HepG2 (cell line): Measurements from ENCODE around the gene ADI1. TPM values are rescaled to one million over a fixed set of nuclear protein-coding genes. Genes with fewer than 3 reads are reported as not detected.

Source experiments
- ATAC-seq: fragments of 200-7000 bp; cut with Tn5 transposase; 3 replicates; pipeline ENCODE4 v1.9.1; 2020; ENCODE audit warnings: mild to moderate bottlenecking, moderate library complexity
- BruUV-seq: library from RNA; stranded (reverse); fragments of 400-500 nt; replicated peaks from 2 replicates; lab custom pipeline; 2021; lab: Mats Ljungman, UMichigan
- CTCF ChIA-PET: fragments of 300-600 bp; formaldehyde crosslinking; extraction: SDS; loops from one replicate; lab custom pipeline; 2021; ENCODE audit warnings: low total read pairs, inconsistent platforms, low intra/inter-chr PET ratio; lab: Yijun Ruan, JAX
- POLR2A ChIA-PET: fragments of 350-600 bp; sonication (Branson Sonifier 250); formaldehyde crosslinking; loops from one replicate; lab custom pipeline; 2020; ENCODE audit warnings: antibody characterized with exemption, inconsistent platforms; lab: Yijun Ruan, JAX
- DNase-seq: peaks from one replicate; pipeline ENCODE4 v3.0.0-alpha.2; 2015; ENCODE audit warnings: low spot score
- FAIRE-seq: peaks from 3 replicates; lab custom pipeline; 2011; peaks lifted over from hg19 to GRCh38; lab: Jason Lieb, UNC
- H2AFZ ChIP-seq: one replicate; pipeline ENCODE4 v1.6.1; 2011; ENCODE audit warnings: low read length, inconsistent platforms
- H3K27ac ChIP-seq: fragments of 300-600 bp; 3 replicates; pipeline ENCODE4 v1.8.0; 2011; ENCODE audit warnings: mixed run types, mild to moderate bottlenecking, mixed read lengths, low read length, inconsistent platforms; ENCODE audit not compliant: insufficient read depth; ENCODE audit errors: extremely low read length
- H3K27me3 ChIP-seq, 2 experiments: fragments of 200-600 bp in 1 of 2; 2 replicates in 1 of 2; 3 replicates in 1 of 2; pipeline versions ENCODE4 v1.6.0 to v1.8.0; 2011; ENCODE audit warnings: low read length in 2 of 2, mild to moderate bottlenecking in 2 of 2, moderate library complexity in 2 of 2, inconsistent platforms in 1 of 2; ENCODE audit not compliant: insufficient read depth in 2 of 2, control insufficient read depth in 1 of 2
- H3K36me3 ChIP-seq, 2 experiments: fragments of 200-600 bp in 1 of 2; replicated peaks in 1 of 2; 2 replicates in 1 of 2; 3 replicates in 1 of 2; pipeline versions ENCODE4 v1.5.1 to v1.8.0; 2011; ENCODE audit warnings: low read length in 2 of 2, inconsistent platforms in 1 of 2; ENCODE audit not compliant: insufficient read depth in 2 of 2, control insufficient read depth in 1 of 2
- H3K4me1 ChIP-seq: 2 replicates; pipeline ENCODE4 v1.5.1; 2012; ENCODE audit warnings: low read length, inconsistent platforms; ENCODE audit not compliant: insufficient read depth
- H3K4me2 ChIP-seq: 2 replicates; pipeline ENCODE4 v1.6.0; 2011; ENCODE audit warnings: low read depth, low read length, inconsistent platforms
- H3K4me3 ChIP-seq, 3 experiments: fragments of 200-600 bp in 1 of 3; sonication (generic), shearing (Covaris generic) in 1 of 3; replicated peaks in 1 of 3; 2 replicates each; pipeline ENCODE4 v1.5.1; 2011 to 2016; ENCODE audit warnings: low read length in 3 of 3, inconsistent platforms in 2 of 3, low read depth in 2 of 3, mild to moderate bottlenecking in 2 of 3, control low read depth in 1 of 3, mixed read lengths in 1 of 3; ENCODE audit not compliant: insufficient read depth in 1 of 3
- H3K79me2 ChIP-seq: one replicate; pipeline ENCODE4 v1.6.1; 2011; ENCODE audit warnings: low read length, inconsistent platforms; ENCODE audit not compliant: insufficient read depth
- H3K9ac ChIP-seq: 2 replicates; pipeline ENCODE4 v1.6.0; 2011; ENCODE audit warnings: mild to moderate bottlenecking, low read depth, low read length, inconsistent platforms; ENCODE audit not compliant: insufficient read depth
- H3K9me3 ChIP-seq: 2 replicates; pipeline ENCODE4 v1.5.1; 2012; ENCODE audit warnings: mild to moderate bottlenecking, low read length
- H4K20me1 ChIP-seq: 2 replicates; pipeline ENCODE4 v1.6.0; 2011; ENCODE audit warnings: inconsistent platforms, mild to moderate bottlenecking, low read length, moderate library complexity; ENCODE audit not compliant: insufficient read depth
- HMG20A ChIP-seq: IDR thresholded peaks from 2 replicates; pipeline ENCODE4 v1.6.1; 2016; ENCODE audit warnings: borderline replicate concordance
- KDM2A ChIP-seq: sonication (generic); formaldehyde crosslinking; IDR thresholded peaks from 2 replicates; pipeline ENCODE4 v1.4.0; 2020; ENCODE audit warnings: low read depth, missing genetic modification reagents, borderline replicate concordance
- MTA1 ChIP-seq: sonication (generic); formaldehyde crosslinking; IDR thresholded peaks from 2 replicates; pipeline ENCODE4 v1.4.0; 2020; ENCODE audit warnings: missing genetic modification reagents, mild to moderate bottlenecking, borderline replicate concordance
- MXD4 ChIP-seq: IDR thresholded peaks from 2 replicates; pipeline ENCODE4 v1.6.1; 2016; ENCODE audit warnings: mild to moderate bottlenecking, missing biosample characterization, missing genetic modification reagents
- MZF1 ChIP-seq: sonication (generic); formaldehyde crosslinking; IDR thresholded peaks from 2 replicates; pipeline ENCODE4 v1.8.1; 2023; ENCODE audit warnings: mild to moderate bottlenecking, missing genetic modification reagents, borderline replicate concordance
- NFIC ChIP-seq: IDR thresholded peaks from 2 replicates; pipeline ENCODE4 v1.6.1; 2012; ENCODE audit warnings: mild to moderate bottlenecking, low read length, inconsistent platforms
- NR2C2 ChIP-seq: sonication (generic); formaldehyde crosslinking; IDR thresholded peaks from 2 replicates; pipeline ENCODE4 v1.4.0; 2020; ENCODE audit warnings: missing genetic modification reagents, mild to moderate bottlenecking, moderate library complexity, borderline replicate concordance
- RCOR2 ChIP-seq: IDR thresholded peaks from 2 replicates; pipeline ENCODE4 v1.6.1; 2016; ENCODE audit warnings: missing biosample characterization, missing genetic modification reagents
- RELA ChIP-seq: sonication (generic); formaldehyde crosslinking; IDR thresholded peaks from 2 replicates; pipeline ENCODE4 v1.4.0; 2020; ENCODE audit warnings: missing genetic modification reagents
- SCMH1 ChIP-seq: sonication (generic); formaldehyde crosslinking; IDR thresholded peaks from 2 replicates; pipeline ENCODE4 v1.9.0; 2021; ENCODE audit warnings: missing genetic modification reagents, mild to moderate bottlenecking, borderline replicate concordance
- SIN3B ChIP-seq: fragments of 150-350 bp; IDR thresholded peaks from 2 replicates; pipeline ENCODE4 v1.6.1; 2014; ENCODE audit warnings: low read length
- SKI ChIP-seq: fragments of 450-650 bp; IDR thresholded peaks from one replicate; pipeline ENCODE4 v1.6.1; 2018; ENCODE audit warnings: mild to moderate bottlenecking; ENCODE audit not compliant: partially characterized antibody
- SNAPC5 ChIP-seq: sonication (generic); formaldehyde crosslinking; IDR thresholded peaks from 2 replicates; pipeline ENCODE4 v1.8.1; 2023; ENCODE audit warnings: mild to moderate bottlenecking, missing genetic modification reagents, borderline replicate concordance
- TMF1 ChIP-seq: sonication (generic); formaldehyde crosslinking; IDR thresholded peaks from 2 replicates; pipeline ENCODE4 v1.8.1; 2022; ENCODE audit warnings: low read depth, missing genetic modification reagents
- ZBTB38 ChIP-seq: sonication (generic); formaldehyde crosslinking; IDR thresholded peaks from 2 replicates; pipeline ENCODE4 v1.5.1; 2020; ENCODE audit warnings: mild to moderate bottlenecking, missing genetic modification reagents
- ZNF607 ChIP-seq: sonication (generic); formaldehyde crosslinking; IDR thresholded peaks from 2 replicates; pipeline ENCODE4 v1.5.1; 2020; ENCODE audit warnings: missing genetic modification reagents, mild to moderate bottlenecking, borderline replicate concordance
- ZNF639 ChIP-seq: conservative IDR thresholded peaks from 2 replicates; pipeline ENCODE4 v1.6.1; 2018; ENCODE audit warnings: missing genetic modification reagents
- ZNF747 ChIP-seq: sonication (generic); formaldehyde crosslinking; IDR thresholded peaks from 2 replicates; pipeline ENCODE4 v1.8.1; 2023; ENCODE audit warnings: missing genetic modification reagents, mild to moderate bottlenecking, borderline replicate concordance
- WGBS: methylation state at CpG from one replicate; pipeline ENCODE4 v1.1.6; 2017; ENCODE audit warnings: low lambda C conversion rate; 5-methylcytosine and 5-hydroxymethylcytosine counted together
- in situ Hi-C: cut with HindIII; loops from 2 replicates; pipeline ENCODE4 v1.10.0; 2017; ENCODE audit warnings: low pct_unique_long_range_greater_than_20kb; ENCODE audit not compliant: extremely low pct_ligation_motif_present
- intact Hi-C: fragments of 100-400 bp; cut with micrococcal nuclease; formaldehyde crosslinking; loops from one replicate; pipeline ENCODE4 v1.10.0; 2022; ENCODE audit not compliant: unreplicated experiment
- polyA plus RNA-seq, 8 experiments: library from polyadenylated mRNA; depleted of rRNA in 3 of 8; stranded (reverse) in 7 of 8; unstranded in 1 of 8; fragments of >200 nt; fragmentation: Illumina TruSeq in 4 of 8; extraction: Trizol in 4 of 8; gene quantifications; 2 replicates each; pipeline versions ENCODE4 v1.2.1 to v1.2.3, GENCODE V29; 2011 to 2016; ENCODE audit warnings: low read depth in 4 of 8, missing spikeins in 1 of 8, mixed read lengths in 1 of 8; ENCODE audit not compliant: insufficient read depth in 1 of 8
- total RNA-seq, 5 experiments: library from RNA; depleted of rRNA; stranded (reverse); fragments of >200 nt; fragmentation: Illumina TruSeq; extraction: Trizol; gene quantifications; 2 replicates each; pipeline ENCODE4 v1.2.3, GENCODE V29; 2016; ENCODE audit warnings: low read depth in 1 of 5

The ADI1 gene
- total and polyA plus RNA-seq, 2 of the 13 experiments (the other 11 are each of a cell fraction or from before 2014, with no cell fraction given), result 28.7 to 123 TPM

- ChIA-PET CTCF (no interaction called here), POLR2A (interaction anchor here (1.1 to 1.7 kb wide), 4 partner anchors 10 to 176 kb away, joined by 3 to 5 read pairs (median 4); no protein-coding TSS in a partner anchor)
- intact Hi-C loops (no loop called here), in situ Hi-C loops (no loop called here)
- no peak for DNase-seq
- Histone ChIP-seq H2AFZ (no peak overlapping the region), H3K4me1 (peaks cover 41% of the 10 kb centered on the region), H3K4me2 (peak overlapping the region; percentile 36; the same call in 1 of the 2 replicates), H3K4me3 (no peak overlapping the region), H4K20me1 (no peaks in the 10 kb centered on the region), H3K9me3 (no peaks in the 10 kb centered on the region), H3K79me2 (no peaks in the 10 kb centered on the region), H3K9ac (peak overlapping the region; percentile 7; the same call in 1 of the 2 replicates), H3K27ac (peak overlapping the region; percentile 47), H3K27me3 (no peaks in the 10 kb centered on the region), H3K36me3 (peaks cover 16 to 33% of the 10 kb centered on the region in 2 experiments; a peak in 4 of 5 replicates)
- WGBS, result 95% methylated on average over 28 of the region's 28 CpGs
- no peak for TF ChIP-seq RELA (CRISPR knock-in tag)
- TF ChIP-seq NFIC, result no peak
- 0 out of 2 replicates have a peak, but pooled peaks have one; percentile 12 for TF ChIP-seq MTA1 (CRISPR knock-in tag)
- 0 out of 2 replicates have a peak, but pooled peaks have one; percentile 4 for TF ChIP-seq NR2C2 (CRISPR knock-in tag)
- peak; percentile 47 for TF ChIP-seq ZBTB38 (CRISPR knock-in tag)
- BruUV-seq, result no TSS peak
- no peak for ATAC-seq
- FAIRE-seq, result no peak
These were observed 43.6 kb downstream of the ADI1 start for GRCh38 chr2:3475771-3476170.

- no peak overlapping the region for H3K9ac ChIP-seq
- H3K27me3 ChIP-seq, result no peaks in the 10 kb centered on the region
- H4K20me1 ChIP-seq, result no peaks in the 10 kb centered on the region
- CTCF ChIA-PET, result no interaction called here
- in situ Hi-C loops (no loop called here), intact Hi-C loops (no loop called here)
- no peaks in the 10 kb centered on the region for H3K79me2 ChIP-seq
- H3K36me3 ChIP-seq, result peaks cover 13 to 26% of the 10 kb centered on the region in 2 experiments; a peak in 4 of 5 replicates
- 96% methylated on average over 10 of the region's 10 CpGs for WGBS
- no peak overlapping the region for H3K27ac ChIP-seq
- POLR2A ChIA-PET, result interaction anchor here (1.2 kb wide), 1 partner anchor 45 kb away, joined by 3 read pairs; no protein-coding TSS in a partner anchor
- no peak overlapping the region for H2AFZ ChIP-seq
- no peak overlapping the region for H3K4me3 ChIP-seq
- FAIRE-seq (no peak), ATAC-seq (no peak), DNase-seq (no peak)
- H3K4me1 ChIP-seq, result peaks cover 30% of the 10 kb centered on the region
- H3K9me3 ChIP-seq, result no peaks in the 10 kb centered on the region
- H3K4me2 ChIP-seq, result no peak overlapping the region
- BruUV-seq, result no TSS peak
- TF ChIP-seq ZNF747 (CRISPR knock-in tag) (no peak), ZNF639 (CRISPR knock-in tag) (no peak), SKI (no peak), ZNF607 (CRISPR knock-in tag) (no peak), TMF1 (CRISPR knock-in tag) (no peak), SNAPC5 (no peak), MXD4 (CRISPR knock-in tag) (no peak), HMG20A (CRISPR knock-in tag) (no peak), SIN3B (no peak), MZF1 (CRISPR knock-in tag) (no peak), KDM2A (CRISPR knock-in tag) (no peak), RCOR2 (CRISPR knock-in tag) (no peak), SCMH1 (CRISPR knock-in tag) (no peak)
These were observed 46.4 kb downstream of the ADI1 start for GRCh38 chr2:3472966-3473365.
